GM21528 (cell line): ENCODE measurements around the gene AIRE.
"Not testable (repeated sequence)": the region's sequence is repeated elsewhere in the genome, so short reads cannot be mapped to it uniquely, and the experiment has no call there.

Source experiments
- ATAC-seq: cut with Tn5 transposase; IDR thresholded peaks from one replicate; pipeline ENCODE4 v1.9.1; 2021; ENCODE audit warnings: mild to moderate bottlenecking, moderate library complexity; ENCODE audit not compliant: unreplicated experiment, low FRiP score

The AIRE gene

GRCh38 chr21:44291078-44291935 is 5.6 kb downstream of the AIRE start:
- no peak for ATAC-seq

GRCh38 chr21:44291936-44292811 is 6.5 kb downstream of the AIRE start:
- ATAC-seq: no peak

GRCh38 chr21:44292812-44293195 is 7.1 kb downstream of the AIRE start:
- no peak for ATAC-seq

GRCh38 chr21:44293551-44294231 is 8.0 kb downstream of the AIRE start:
- no peak for ATAC-seq

GRCh38 chr21:44294391-44295162 is 8.9 kb downstream of the AIRE start:
- ATAC-seq: no peak

GRCh38 chr21:44295163-44295573 is 9.5 kb downstream of the AIRE start:
- ATAC-seq: no peak

- ATAC-seq: no peak
Observed at GRCh38 chr21:44295646-44296045, 10.0 kb downstream of the AIRE start.

- no peak for ATAC-seq
Observed at GRCh38 chr21:44296103-44296519, 10.4 kb downstream of the AIRE start.

- ATAC-seq: no peak
Observed at GRCh38 chr21:44296916-44297315, 11.2 kb downstream of the AIRE start.

GRCh38 chr21:44297525-44298290 is 12.0 kb downstream of the AIRE start:
- ATAC-seq: no peak

GRCh38 chr21:44298301-44298700 is 12.6 kb downstream of the AIRE start:
- no peak for ATAC-seq

GRCh38 chr21:44299085-44299457 is 13.4 kb downstream of the AIRE start:
- ATAC-seq: no peak

GRCh38 chr21:44299458-44300261 is 14.0 kb downstream of the AIRE start, which contains the start of gene PFKL:
TSS of gene PFKL (plus strand) at chr21:44300053. CDS start at chr21:44300106, 53 bp downstream.
- ATAC-seq: peak; percentile 59

GRCh38 chr21:44300262-44300959 is 14.7 kb downstream of the AIRE start:
- ATAC-seq: peak; percentile 38

- no peak for ATAC-seq
Observed at GRCh38 chr21:44301141-44301540, 15.5 kb downstream of the AIRE start.

- no peak for ATAC-seq
Observed at GRCh38 chr21:44301961-44302406, 16.3 kb downstream of the AIRE start.

- ATAC-seq: not testable (repeated sequence)
Observed at GRCh38 chr21:44302573-44303401, 17.1 kb downstream of the AIRE start.
